ENCODE data around the gene NECAB3. TPM values are rescaled to one million over a fixed set of nuclear protein-coding genes. Genes with fewer than 3 reads are reported as not detected.

NECAB3 gene
- total and polyA plus RNA-seq, 2 of the 13 experiments (the other 11 are each of a cell fraction or from before 2014, with no cell fraction given): 61.5 to 65.5 TPM

GRCh38 chr20:33684533-33685327 lies 10.5 kb upstream of the NECAB3 start (continued):
- TF ChIP-seq ZNF468 (CRISPR knock-in tag; IDR thresholded peaks at IDR 0.05): no peak
- TF ChIP-seq SETDB1 (CRISPR knock-in tag; IDR thresholded peaks at IDR 0.05; ENCODE audit: borderline replicate concordance): no peak
- no peak for TF ChIP-seq HMG20B (CRISPR knock-in tag; conservative IDR thresholded peaks at IDR 0.05)
- 0 out of 2 replicates have a peak, but pooled peaks have one; percentile 15 for TF ChIP-seq EED (CRISPR knock-in tag; IDR thresholded peaks at IDR 0.05)
- no peak for TF ChIP-seq SP1 (IDR thresholded peaks at IDR 0.05)
- TF ChIP-seq SP1 (CRISPR knock-in tag; IDR thresholded peaks at IDR 0.05): no peak
- no peak for TF ChIP-seq SMYD3 (CRISPR knock-in tag; IDR thresholded peaks at IDR 0.05)
- no peak for TF ChIP-seq ZFP90 (CRISPR knock-in tag; IDR thresholded peaks at IDR 0.05; ENCODE audit: borderline replicate concordance)
- no peak; the same call in 1 of the 2 replicates for TF ChIP-seq PCBP1 (IDR thresholded peaks at IDR 0.05; ENCODE audit: borderline replicate concordance, low read depth, low read length)
- TF ChIP-seq ZNF282 (IDR thresholded peaks at IDR 0.05; ENCODE audit: partially characterized antibody): no peak
- 0 out of 2 replicates have a peak, but pooled peaks have one; percentile 15 for TF ChIP-seq MEIS1 (CRISPR knock-in tag; IDR thresholded peaks at IDR 0.05; ENCODE audit: borderline replicate concordance)
- TF ChIP-seq, protein P1, sequence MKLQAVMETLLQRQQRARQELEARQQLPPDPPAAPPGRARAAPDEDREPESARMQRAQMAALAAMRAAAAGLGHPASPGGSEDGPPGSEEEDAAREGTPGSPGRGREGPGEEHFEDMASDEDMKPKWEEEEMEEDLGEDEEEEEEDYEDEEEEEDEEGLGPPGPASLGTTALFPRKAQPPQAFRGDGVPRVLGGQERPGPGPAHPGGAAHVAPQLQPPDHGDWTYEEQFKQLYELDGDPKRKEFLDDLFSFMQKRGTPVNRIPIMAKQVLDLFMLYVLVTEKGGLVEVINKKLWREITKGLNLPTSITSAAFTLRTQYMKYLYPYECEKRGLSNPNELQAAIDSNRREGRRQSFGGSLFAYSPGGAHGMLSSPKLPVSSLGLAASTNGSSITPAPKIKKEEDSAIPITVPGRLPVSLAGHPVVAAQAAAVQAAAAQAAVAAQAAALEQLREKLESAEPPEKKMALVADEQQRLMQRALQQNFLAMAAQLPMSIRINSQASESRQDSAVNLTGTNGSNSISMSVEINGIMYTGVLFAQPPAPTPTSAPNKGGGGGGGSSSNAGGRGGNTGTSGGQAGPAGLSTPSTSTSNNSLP (IDR thresholded peaks at IDR 0.05; ENCODE audit: low read depth, low read length): no peak
- no peak for TF ChIP-seq MTERF4 (CRISPR knock-in tag; IDR thresholded peaks at IDR 0.05)
- no peak for TF ChIP-seq CREB1 (IDR thresholded peaks at IDR 0.05)
- no peak for TF ChIP-seq CREB1 (CRISPR knock-in tag; IDR thresholded peaks at IDR 0.05)
- TF ChIP-seq ZNF160 (CRISPR knock-in tag; IDR thresholded peaks at IDR 0.05): no peak; the same call in 1 of the 2 replicates
- TF ChIP-seq ATAD3A (CRISPR knock-in tag; IDR thresholded peaks at IDR 0.05): no peak
- TF ChIP-seq, protein P2, sequence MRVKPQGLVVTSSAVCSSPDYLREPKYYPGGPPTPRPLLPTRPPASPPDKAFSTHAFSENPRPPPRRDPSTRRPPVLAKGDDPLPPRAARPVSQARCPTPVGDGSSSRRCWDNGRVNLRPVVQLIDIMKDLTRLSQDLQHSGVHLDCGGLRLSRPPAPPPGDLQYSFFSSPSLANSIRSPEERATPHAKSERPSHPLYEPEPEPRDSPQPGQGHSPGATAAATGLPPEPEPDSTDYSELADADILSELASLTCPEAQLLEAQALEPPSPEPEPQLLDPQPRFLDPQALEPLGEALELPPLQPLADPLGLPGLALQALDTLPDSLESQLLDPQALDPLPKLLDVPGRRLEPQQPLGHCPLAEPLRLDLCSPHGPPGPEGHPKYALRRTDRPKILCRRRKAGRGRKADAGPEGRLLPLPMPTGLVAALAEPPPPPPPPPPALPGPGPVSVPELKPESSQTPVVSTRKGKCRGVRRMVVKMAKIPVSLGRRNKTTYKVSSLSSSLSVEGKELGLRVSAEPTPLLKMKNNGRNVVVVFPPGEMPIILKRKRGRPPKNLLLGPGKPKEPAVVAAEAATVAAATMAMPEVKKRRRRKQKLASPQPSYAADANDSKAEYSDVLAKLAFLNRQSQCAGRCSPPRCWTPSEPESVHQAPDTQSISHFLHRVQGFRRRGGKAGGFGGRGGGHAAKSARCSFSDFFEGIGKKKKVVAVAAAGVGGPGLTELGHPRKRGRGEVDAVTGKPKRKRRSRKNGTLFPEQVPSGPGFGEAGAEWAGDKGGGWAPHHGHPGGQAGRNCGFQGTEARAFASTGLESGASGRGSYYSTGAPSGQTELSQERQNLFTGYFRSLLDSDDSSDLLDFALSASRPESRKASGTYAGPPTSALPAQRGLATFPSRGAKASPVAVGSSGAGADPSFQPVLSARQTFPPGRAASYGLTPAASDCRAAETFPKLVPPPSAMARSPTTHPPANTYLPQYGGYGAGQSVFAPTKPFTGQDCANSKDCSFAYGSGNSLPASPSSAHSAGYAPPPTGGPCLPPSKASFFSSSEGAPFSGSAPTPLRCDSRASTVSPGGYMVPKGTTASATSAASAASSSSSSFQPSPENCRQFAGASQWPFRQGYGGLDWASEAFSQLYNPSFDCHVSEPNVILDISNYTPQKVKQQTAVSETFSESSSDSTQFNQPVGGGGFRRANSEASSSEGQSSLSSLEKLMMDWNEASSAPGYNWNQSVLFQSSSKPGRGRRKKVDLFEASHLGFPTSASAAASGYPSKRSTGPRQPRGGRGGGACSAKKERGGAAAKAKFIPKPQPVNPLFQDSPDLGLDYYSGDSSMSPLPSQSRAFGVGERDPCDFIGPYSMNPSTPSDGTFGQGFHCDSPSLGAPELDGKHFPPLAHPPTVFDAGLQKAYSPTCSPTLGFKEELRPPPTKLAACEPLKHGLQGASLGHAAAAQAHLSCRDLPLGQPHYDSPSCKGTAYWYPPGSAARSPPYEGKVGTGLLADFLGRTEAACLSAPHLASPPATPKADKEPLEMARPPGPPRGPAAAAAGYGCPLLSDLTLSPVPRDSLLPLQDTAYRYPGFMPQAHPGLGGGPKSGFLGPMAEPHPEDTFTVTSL (CRISPR knock-in tag; IDR thresholded peaks at IDR 0.05; ENCODE audit: borderline replicate concordance): no peak
- TF ChIP-seq ZNF256 (CRISPR knock-in tag; conservative IDR thresholded peaks at IDR 0.05): no peak
- TF ChIP-seq NFE2 (CRISPR knock-in tag; IDR thresholded peaks at IDR 0.05): no peak
- TF ChIP-seq CREB3 (CRISPR knock-in tag; IDR thresholded peaks at IDR 0.05): no peak
- TF ChIP-seq FOSL1 (CRISPR knock-in tag; IDR thresholded peaks at IDR 0.05; ENCODE audit: borderline replicate concordance): no peak
